HG03135 (cell line): ENCODE results near the gene IGIP.

Source experiments
- ATAC-seq: cut with Tn5 transposase; IDR thresholded peaks from one replicate; pipeline ENCODE4 v1.9.1; 2021; ENCODE audit warnings: mild to moderate bottlenecking, moderate library complexity; ENCODE audit not compliant: unreplicated experiment

The IGIP gene

DNA sequence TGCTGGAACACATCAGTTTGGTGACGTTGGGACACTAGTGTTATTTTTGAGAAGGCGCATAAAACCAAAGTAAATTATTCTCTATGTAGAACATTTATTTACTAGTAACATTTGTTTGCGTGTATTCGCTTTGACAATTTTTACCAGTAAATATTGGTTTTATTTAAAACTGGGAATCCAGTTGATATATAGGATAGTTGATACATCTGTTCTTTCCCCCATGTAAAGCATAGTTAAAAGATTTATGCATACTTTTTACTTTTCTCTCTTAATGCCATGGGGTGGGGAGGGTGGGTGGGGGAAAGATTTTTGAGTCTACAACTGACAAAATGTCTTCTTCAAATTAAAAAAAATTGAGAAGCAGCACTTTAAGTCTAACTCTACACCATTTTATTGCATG lies at the start of gene IGIP:
Gene IGIP, plus strand, starts transcription at position 301 of the 400 bp plus-strand sequence. CDS start 2,540 bp downstream, outside the sequence.
- no peak for ATAC-seq

DNA sequence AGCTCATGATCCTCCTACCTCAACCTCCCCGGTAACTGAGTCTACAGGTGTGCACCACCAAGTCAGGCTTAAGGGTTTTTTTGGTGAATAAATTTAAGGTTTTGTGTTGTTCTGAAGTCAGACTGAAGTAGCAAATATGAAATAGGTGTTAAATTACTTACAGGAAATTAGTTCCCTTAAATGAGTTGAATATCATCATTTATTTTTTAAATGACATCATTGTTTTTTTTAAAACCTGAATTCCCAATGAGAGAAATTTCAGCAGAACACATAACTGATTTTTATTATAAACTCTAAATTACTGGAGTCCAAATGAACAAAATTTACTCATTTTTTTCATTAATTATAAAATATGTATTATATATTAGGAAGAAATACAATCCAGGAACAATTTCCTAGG lies 49.6 kb upstream of the IGIP start:
- ATAC-seq: no peak

DNA sequence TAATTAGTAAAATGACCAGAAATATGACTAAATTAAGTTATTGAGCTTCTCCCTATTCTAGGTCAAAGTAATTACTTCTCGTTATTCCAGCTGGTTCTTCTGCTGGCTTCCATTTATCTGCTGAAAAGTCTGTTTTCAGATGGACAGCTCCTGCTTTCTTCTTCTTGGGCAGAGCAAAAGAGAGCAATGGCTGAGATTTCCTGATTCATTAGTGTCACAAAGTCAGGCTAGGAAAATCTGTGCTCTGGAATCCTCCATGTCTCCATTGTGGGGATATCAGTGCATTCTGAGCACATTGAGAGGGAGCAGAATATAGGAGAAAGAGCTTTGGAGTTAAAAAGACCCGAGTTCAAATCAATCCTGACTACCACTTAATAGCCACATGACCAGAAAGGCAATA lies 48.9 kb upstream of the IGIP start:
- no peak for ATAC-seq

DNA sequence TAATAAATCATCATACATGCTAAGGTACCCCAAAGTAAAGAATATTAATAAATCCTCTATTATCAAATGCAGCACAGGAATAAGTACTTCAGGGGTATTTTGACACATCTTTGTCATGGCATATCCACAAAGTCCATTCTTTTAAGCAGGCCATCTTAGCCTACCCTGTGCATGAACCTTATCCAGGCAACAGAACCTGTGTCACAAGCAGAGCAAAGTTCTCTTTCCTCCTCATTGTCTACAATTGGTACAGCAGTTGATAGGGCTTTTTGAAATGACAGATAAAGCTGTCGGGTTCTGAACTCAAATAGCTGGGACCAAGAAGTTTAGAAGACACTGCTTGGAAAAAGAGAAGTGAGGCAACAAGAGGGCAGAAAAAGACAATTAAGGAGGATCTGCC lies 42.6 kb upstream of the IGIP start:
- no peak for ATAC-seq

DNA sequence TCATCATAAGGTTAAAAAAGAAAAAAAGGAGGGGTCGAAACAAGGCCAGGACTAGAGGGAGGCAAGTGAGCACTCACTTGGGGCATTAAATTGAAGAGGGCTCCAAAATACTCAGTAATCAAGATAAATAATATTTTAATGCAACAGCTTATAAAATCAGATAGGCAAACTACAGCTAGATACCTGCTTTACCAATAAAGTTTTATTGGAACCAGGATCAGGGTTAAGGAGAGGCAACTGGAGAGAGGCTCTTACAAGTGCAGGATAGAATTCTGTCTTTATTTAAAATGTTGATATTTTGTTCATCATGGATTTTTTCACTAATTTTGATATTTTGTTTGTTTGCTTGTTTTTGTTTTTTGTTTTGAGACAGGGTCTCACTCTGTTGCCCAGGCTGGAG lies 42.1 kb upstream of the IGIP start:
- ATAC-seq: no peak

DNA sequence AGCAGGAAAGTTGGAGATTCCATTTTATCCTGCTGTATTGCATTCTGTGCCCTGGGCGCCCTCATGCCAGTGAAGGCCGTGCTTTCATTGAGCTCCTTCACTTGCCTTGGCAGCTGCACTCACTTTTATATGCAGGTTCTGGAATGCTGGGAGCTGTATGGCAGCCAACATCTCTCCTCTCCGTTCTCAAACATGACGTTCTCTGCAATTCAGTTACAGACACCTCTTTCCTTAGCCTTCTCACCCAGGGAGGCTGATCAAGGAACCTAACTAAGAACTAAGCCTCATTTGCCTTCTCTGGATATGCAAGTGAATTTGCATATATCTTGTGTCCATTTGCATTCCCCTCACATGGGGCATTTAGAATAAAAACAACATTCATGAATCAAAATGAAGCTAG lies 41.2 kb upstream of the IGIP start:
- ATAC-seq: no peak

DNA sequence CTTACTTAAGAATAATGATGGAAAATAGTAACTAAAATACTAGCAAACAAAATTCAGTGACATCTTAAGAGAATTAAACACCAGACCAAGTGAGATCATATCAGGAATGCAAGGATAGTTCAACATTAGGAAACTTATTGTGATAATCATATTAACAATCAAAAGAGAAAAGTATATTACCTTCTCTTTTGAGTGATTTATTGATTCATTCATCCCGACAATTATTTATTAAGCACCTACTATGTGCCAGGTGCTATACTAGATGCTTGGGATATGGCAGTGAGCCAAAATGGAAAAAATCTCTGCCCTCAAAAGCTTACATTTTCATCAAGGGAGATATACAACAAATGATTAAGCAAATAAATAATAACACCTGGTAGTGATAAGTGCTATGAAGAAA lies 35.5 kb upstream of the IGIP start:
- ATAC-seq: no peak

DNA sequence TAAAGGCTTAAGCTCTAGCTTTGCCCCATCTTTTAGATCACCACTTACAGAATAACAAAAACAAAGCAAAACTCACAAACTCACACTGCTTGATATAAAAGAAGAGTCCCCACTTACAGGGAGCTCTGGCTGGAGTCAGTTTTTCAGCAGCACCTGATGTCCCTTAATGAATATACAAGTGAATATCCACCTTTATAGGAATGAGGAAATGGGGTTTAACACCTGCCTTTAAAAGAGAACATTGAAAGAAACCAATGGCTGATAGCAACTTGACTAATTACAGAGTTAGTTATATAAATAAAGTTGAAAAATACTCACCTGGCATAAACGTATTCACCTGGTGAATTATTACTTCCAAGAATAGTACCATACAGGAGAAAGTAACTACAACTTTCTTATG lies 32.6 kb upstream of the IGIP start:
- ATAC-seq: no peak

DNA sequence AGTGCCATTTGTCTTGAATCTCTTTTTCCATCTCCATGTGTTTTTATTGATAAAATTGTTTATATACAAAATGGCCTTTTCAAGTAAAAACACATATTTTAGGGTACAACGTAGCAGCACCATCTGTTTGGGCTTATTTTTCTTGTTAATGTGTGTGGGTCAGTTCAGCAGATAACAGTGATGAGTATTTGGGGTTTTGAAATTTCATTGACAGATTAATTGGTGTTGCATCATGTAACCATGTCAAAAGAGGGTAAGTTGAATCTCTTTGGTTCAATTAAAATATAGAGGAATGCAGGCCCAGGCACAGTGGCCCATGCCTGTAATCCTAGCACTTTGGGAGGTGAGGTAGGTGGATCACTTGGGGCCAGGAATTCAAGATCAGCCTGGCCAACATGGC lies 31.9 kb upstream of the IGIP start:
- ATAC-seq: no peak

DNA sequence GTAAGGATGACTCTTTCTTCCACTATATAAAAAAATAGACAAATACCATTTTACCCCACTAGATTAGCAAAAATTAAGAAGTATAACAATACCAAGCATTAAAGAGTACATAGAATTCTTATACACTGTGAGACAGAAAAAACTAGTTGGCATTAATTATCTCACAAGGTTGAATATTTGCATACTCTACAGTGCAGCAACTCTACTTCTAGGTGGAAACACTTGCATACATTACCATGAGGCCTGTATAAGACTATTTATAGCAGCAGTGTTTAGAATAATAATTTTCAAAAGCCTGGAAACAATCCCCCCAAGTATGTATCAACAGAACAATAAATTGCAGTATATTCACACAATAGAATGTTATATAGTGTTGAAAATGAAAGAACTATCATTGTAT lies 30.8 kb upstream of the IGIP start:
- no peak for ATAC-seq

DNA sequence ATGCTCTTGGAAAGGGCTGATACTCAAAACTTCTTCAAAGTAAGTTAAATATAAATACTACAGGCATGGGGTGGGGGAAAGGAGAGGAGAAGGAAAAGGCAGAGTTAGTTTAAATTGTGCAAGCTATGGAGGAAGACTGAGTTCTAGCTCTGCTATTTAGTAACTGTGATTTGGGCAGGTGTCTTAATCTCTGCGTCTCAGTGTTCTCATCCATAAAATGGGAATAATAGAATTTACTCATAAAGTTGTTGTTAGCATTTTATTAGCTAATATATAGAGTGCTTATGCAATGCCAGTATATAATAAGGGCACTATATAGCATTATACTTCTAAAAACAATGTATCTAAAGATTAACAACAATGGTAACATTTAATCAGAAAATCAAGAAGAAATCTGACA lies 24.6 kb upstream of the IGIP start:
- no peak for ATAC-seq

DNA sequence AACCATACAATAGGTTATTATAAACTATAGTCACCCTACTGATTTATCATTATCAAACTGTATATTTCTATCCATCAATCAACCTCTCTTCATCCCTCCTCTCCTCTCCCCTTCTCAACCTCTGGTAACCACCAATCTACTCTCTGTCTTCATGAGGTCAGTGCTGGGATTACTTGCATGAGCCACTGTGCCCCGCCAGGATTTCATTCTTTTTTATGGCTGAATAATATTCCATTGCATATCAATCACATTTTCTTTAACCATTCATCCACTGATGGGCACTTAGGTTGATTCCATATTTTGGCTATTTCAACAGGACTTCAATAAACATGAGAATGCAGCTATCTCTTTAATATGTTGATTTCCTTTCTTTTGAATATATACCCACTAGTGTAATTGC lies 22.6 kb upstream of the IGIP start:
- no peak for ATAC-seq

DNA sequence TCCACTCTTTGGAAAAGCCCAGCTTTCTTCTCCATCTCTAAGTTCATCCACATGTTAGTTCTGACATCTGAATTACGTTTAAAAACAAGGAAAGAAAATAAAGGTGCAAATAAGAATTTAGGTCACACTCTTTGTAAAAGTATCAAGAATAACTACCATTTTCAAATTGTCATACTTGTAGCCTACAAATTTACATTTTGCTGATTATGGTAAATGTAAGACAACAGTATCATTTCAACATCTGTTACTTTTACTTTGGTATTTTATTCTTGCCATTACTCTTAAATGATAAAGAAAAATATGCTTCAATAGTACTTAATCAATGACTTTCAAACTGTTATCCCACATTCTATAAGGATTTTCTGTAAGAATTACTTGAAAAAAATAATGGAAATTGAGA lies 21.6 kb upstream of the IGIP start:
- ATAC-seq: no peak

DNA sequence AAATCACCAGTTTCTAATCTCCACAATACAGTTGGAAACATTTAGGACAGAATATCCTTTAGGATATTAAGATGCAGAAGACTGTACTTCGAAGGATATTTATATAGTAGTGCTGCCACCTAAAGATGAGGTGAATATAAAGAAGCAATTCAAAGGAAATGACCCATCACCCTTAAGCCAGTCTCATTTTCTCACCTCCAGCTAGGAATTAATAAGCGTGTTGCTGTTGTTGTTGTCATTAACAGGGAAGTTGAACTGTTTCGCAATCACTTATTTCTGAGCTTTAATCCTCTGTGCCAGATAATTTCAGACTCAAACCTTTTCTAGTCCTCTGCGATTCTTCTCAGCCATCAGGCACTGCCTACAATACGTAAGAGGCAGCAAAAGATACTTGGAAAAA lies 19.6 kb upstream of the IGIP start:
- ATAC-seq: no peak

DNA sequence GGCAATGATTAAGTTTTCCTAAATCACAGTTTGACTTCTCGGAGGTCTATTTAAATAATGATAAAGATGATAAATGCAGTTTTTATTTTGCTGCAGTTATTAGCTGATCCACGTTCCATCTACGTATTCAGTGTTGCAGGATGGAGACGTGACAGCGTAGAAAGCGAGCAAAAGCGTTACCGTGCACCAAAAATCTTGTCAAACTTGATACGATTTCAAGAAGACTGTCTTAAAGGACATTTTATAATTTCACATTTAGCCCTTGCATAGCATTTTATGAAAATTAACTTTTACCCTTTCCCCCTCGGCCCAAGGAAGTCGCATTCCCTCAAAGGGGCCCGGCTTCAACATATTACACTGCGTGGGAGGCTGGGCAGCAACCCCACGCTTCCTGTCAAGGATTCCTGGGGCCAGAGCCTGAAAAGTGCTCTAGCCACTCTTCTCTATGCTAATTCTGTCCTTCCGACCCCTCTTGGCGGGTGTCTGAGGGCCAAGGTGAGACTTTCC lies 18.9 kb upstream of the IGIP start:
- ATAC-seq: no peak

DNA sequence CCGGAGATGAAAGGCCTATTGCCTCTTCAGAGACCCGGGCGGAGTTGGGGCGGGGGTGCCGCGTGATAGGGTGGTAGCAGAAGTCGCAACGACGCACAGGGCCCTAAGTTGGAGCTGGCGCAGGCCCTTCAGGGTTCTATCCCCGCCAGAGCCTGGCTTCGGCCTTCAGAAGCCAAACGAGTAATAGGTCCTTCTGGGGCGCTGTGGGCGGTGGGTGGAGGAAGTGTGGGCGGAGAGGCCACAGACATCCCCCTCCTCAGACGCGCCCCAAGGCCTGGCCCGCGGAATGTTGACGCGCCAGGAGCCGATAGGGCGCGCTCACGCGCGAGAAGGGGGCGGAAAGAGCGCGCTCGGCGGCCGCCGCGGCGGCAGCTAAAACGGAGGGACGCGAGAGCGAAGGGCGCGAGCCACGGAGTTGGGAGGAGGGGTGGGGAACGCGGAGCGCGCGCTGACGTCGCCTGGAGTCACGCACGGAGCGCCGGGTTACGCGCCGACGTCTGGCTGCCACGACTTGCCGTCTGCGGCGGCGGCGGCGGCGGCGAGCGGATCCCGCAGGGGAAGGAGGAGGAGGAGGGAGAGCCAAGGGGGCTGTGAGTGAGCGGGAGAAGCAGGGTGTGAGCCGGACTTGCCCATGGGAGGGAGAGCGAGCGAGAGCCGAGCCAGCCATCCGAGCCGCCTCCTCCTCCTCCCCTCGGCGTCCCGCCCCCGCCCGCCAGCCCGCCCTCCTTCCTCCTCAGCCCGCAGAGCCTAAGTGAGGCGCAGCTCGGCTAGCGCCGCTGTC lies 18.2 kb upstream of the IGIP start:
- ATAC-seq: peak; percentile 88

DNA sequence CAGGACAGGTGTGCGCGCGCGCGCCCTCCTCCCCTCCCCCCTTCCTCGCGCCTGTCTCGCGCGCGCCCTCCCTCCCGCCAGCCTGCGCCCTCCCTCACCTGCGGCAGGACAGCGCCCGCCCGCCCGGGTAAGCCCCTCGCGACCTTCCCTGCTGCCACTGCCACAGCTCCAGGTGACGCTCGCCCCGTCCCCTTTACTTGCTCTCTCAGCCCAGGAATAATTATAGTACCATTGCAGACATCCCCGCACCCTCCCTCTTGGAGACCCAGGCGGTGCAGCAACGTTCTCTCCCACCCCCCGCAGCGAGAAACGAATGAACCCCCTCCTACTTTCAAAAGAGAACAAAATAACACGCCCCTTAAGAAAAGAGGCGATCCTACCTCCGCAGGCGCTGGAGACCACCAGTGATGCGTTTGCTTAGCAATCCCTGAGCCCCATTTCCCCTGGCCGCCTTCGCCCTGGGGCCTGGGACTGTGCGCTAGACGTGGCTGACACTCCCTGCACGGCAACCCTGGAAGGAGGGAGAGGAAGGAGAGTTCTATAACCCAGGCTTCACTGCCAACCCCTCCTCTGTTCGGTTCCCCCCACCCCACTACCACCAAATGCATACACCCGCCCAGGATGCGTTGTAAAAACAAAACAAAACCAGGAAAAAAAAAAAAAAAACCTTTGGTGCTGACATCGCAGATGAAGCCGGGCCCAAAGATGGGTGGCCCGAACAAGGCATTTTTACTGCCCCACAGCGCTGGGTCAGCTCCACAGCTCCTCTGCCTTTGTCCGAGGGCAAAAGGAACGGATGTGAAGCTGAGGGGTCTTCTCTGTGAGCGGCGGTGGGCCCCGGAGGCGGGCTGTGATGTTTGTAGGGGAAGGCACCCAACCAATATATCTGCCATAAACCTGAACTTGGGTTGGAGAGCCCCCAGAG lies 17.4 kb upstream of the IGIP start:
- ATAC-seq: peak; percentile 1

DNA sequence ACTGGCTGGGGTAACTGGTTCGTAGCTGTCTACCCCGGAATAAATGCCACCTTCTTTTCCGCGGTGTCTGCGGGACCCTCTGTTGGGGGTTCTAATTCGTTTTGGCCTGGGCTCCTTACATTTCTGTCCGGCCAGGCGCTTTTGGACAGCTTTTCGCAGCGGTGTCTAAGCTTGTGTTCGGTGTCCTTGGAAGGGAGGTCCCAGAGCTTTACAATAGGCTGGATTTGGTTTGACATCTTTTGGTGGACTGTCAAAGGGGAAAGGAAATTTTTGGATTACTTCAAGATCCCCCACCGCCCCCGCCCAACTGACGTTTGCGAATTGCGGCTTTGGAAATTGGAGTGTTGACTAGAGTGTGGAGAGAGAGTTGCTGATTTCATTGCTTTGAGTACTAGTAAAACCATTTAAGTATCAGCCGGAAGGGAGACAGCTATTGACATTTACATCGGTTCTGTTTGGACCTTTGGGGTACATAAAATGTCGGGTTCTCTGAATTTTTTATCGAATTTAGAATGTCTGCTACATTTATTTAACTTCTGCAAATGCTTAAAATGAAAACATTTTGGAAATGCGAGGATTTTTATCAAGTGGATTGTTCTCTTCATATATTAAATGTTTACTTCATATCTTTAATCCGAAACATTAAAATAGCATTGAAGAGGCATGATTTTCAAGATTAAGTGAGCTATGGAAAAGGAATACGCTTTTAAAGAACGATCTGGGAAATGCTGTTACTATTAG lies 16.5 kb upstream of the IGIP start:
- ATAC-seq: no peak

DNA sequence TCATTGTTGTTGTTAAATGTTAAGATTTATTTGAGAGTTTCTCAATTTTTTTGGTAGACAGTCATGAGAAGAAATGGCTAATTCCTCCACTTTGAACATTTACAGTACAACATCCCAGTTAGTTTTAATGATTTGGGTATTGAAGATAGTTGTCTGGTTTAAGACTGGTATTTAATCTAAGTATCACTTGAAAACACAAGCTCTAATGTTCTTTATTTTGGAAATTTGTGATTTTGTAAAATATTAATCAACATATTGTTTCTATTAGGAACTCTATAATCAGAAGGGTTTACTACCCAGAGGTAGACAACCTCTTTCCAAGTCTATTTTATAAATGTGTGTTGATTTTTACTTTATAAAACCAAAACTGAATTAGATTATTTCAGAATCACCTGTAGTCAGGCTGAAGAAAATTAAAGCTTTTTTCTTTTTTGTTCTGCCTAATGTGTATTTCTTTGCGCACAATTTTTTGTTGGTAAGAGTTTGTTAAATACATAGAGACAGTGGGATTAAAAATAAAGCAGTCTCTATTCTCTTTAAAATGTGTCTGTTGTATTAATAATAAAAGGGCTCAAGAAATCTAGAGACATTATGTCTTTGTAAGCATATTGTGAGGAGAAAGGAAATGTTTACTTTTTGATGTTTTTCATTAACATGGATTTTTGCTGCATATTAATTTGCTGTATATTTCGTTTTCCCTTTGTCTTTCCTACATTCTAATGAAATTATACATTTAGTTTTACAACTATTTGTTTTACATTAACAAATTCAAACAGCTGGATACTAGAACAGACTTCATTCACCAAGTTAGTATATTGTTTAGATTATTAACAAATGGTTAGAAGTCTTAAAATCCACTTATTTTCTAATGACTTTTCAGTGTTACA lies 15.7 kb upstream of the IGIP start:
- ATAC-seq: no peak

DNA sequence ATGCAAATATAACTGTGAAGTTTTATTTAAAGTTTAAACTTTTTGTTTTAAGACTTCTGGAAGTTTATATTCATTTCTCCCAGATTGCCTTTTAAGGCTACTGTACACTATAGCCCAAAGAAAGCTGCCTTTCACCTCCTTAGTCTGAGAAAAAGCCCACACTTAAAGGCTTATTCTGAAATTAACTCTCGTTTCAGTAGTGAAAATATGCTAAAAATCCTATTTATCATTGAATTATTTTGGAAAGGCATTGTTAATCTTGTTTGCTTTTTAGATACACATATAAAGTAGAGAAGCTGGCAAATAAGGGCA lies 15.1 kb upstream of the IGIP start:
- no peak for ATAC-seq
